Stimulated activated CD4-positive, alpha-beta T cell treated with anti-CD3 and anti-CD28 coated beads, Interleukin-15, amount 100 ng/mL, for 24 hours (primary cell): ENCODE data around the gene CXCL17.
"Not testable (repeated sequence)": the region's sequence is repeated elsewhere in the genome, so short reads cannot be mapped to it uniquely, and the experiment has no call there.

Source experiments
- DNase-seq: peaks from one replicate; pipeline ENCODE4 v3.0.0-alpha.2; 2020

Gene CXCL17

GRCh38 chr19:42442833-42443232 lies at the start of gene CXCL17:
Gene CXCL17 (minus strand): TSS chr19:42442946. CDS start chr19:42442832, 114 bp downstream.
- no peak for DNase-seq

GRCh38 chr19:42488783-42489521 lies 46.2 kb upstream of the CXCL17 start:
- DNase-seq: no peak

DNA sequence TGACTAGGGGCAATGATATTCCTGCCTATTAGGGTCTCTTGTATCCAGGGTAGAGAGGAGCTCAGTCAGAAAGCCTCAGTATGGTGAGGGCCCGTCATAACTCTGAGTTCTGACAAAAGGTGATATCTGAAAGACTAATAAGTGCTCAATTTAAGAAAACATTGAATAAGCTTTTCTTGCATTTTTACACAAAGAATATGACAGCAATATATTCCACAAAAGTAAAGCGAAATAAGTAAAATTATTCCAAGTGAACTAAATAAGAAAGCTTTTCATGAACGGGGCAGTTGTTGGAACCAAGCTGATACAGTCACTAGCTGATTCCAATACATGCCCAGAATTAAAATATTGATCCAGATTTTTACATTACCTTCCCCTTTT lies 45.0 kb upstream of the CXCL17 start:
- no peak for DNase-seq

DNA sequence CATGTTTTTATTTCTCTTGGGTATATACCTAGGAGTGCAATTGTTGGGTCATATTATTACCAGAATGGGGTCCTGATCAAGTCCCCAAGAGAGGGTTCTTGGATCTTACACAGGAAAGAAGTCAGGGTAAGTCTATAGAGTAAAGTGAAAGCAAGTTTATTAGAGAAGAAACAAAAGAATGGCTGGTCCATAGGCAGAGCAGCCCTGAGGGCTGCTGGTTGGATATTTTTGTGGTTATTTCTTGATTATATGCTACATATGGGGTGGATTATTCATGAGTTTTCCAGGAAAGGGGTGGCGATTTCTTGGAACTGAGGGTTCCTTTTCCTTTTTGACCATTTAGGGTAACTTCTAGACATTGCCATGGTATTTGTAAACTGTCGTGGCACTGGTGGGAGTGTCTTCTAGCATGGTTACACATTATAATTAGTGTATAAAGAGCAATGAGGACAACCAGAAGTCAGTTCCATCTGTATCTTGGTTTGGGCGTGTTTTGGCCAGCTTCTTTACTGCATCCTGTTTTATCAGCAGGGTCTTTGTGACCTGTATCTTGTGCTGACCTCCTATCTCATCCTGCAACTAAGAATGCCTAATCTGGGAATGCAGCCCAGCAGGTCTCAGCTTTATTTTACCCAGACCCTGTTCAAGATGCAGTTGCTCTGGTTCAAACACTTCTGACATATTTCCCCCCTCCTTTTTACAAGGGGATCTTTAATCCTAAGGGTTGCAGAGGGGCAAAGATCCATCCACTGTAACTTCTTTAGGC lies 44.5 kb upstream of the CXCL17 start:
- DNase-seq: no peak

- not testable (repeated sequence) for DNase-seq
These were observed 42.3 kb upstream of the CXCL17 start for GRCh38 chr19:42485036-42485435.

DNA sequence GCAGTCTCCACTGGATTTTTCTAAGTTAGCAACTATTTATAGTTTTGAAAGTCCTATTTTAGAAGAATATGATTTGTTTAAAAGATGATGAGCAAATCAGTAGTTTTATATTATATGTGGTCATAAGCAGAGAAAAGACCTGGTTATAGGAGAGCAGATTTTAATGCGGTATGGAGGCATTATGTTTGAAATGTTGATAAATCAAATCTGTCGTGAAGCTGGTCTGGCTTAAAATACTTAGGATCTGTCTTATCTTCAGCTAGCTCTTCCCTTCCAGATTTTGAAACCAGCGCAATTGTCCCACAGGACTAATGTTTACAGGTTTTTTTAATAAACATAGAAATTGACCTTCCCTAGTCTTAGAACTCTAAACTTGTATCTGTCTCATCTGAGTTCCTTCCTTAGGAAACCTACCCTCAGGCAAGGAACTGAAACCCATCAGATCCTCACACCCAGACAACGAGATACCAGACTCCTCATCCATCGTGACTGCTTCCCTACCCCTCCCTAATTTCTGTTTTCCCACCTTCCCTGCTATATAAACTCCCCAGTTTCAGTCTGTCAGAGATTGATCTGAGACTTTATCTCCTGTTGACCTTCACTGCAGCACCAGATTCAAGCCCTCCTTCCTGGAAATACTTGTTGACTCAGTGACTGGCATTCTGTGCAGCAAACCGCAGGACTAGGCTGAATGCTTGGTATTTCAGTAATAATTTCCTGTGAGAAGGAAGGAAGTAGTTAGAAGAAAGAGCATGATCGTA lies 37.8 kb upstream of the CXCL17 start:
- DNase-seq: peak; percentile 7

GRCh38 chr19:42479736-42480135 lies 37.0 kb upstream of the CXCL17 start:
- DNase-seq: no peak

- no peak for DNase-seq
These were observed 36.1 kb upstream of the CXCL17 start for GRCh38 chr19:42478765-42479311.

GRCh38 chr19:42477933-42478332 lies 35.2 kb upstream of the CXCL17 start:
- DNase-seq: no peak

- DNase-seq: no peak
These were observed 34.4 kb upstream of the CXCL17 start for GRCh38 chr19:42477117-42477516.

- no peak for DNase-seq
These were observed 32.6 kb upstream of the CXCL17 start for GRCh38 chr19:42475366-42475765.

DNA sequence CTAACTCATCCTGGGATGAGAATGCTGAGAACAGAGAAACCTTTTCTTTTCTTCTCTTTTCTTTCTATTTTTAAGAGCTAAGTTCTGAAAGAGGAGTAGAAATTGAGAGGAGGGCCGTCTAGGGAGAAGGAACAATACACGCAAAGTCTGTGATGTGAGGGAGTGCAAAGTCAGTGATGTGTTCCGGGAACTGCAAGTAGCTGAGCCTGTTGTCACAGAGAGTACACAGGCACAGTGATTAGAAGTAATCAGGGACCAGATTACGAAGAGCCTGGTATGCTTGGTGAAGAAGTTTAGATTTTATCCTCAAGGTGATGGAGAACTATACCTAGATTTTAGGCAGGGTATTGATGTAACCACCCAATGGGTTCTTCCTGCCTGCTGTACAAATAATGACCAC lies 32.0 kb upstream of the CXCL17 start:
- no peak for DNase-seq

GRCh38 chr19:42473686-42474085 lies 30.9 kb upstream of the CXCL17 start:
- no peak for DNase-seq

DNA sequence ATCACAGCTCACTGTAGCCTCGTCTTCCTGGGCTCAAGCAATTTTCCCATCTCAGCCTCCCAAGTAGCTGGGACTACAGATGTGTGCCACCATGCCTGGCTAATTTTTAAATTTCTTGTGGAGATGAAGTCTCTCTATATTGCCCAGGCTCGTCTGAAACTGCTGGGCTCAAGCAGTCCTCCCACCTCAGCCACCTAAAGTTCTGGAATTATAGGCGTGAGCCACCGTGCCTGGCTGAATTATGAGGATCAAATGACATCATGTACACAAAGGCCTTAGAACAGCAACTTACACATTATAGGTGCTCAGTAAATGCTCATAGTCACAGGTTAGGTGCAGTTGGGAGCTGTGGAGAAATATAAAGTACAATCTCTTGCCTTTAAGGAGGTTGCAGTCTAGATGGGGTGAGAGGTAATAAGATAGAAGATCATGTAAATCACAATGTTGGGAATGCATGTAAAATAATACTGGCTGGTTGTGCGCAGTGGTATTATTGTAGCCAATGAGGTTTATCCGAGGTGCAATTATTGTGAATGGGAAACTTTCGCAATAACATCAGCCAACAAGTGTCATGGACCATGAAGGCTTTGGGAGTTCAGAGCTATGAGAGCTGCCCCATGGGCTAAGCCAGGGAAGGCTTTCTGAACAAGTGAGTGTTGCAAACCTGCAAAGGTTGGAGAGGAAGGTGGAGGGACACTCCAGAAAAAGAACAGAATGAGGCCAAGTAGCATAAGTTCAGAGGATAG lies 29.8 kb upstream of the CXCL17 start:
- no peak for DNase-seq

- DNase-seq: no peak
These were observed 29.0 kb upstream of the CXCL17 start for GRCh38 chr19:42471554-42472249.

DNA sequence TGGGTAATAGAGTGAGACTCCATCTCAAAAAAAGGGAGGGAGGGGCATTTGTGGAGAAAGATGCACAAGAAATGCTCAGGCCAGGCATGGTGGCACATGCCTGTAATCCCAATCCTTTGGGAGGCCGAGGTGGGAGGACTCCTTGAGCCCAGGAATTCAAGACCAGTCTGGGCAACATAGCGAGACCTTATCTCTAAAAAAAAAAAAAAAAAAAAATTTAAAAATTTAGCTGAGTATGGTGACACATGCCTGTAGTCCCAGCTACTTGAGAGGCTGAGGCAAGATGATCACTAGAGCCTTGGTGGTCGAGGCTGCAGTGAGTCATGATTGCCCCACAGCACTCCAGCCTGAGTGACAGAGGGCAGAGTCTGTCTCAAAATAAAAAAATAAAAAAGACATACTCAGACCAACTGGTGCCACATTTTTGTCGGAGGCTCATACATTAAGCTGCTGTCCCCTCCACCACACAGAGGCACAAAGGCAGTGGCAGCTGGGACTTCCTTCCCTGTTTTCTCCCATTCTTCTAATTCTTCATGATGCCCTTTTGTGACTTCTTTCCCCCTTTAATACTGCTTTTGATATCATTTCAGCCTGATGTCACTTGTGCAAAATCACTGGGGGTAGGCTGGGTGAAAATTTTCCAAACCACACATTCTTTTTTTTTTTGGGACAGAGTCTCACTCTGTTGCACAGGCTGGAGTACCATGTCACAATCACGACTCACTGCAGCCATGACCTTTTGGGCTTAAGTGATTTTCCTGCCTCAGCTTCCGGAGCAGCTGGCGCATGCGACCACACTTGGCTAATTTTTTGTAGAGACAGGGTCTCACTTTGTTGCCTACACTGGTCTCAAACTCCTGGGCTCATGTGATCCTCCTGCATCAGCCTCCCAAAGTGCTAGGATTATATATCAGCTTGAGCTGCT lies 26.8 kb upstream of the CXCL17 start:
- DNase-seq: peak; percentile 6

GRCh38 chr19:42468273-42468796 lies 25.6 kb upstream of the CXCL17 start:
- DNase-seq: no peak

GRCh38 chr19:42467183-42467760 lies 24.5 kb upstream of the CXCL17 start:
- DNase-seq: no peak

GRCh38 chr19:42466521-42467182 lies 23.9 kb upstream of the CXCL17 start:
- DNase-seq: no peak
